ENCODE results near the gene MYOF.
A peak's percentile ranks its signal among the peaks of the same experiment; 100 is the strongest.
"Not testable (repeated sequence)": the region's sequence is repeated elsewhere in the genome, so short reads cannot be mapped to it uniquely, and the experiment has no call there.

MYOF gene

GRCh38 chr10:93288679-93289634, 193.2 kb downstream of the MYOF start:
- DNase-seq, result peak; percentile 14 to 52

- DNase-seq, result no peak
These were observed 194.4 kb downstream of the MYOF start for GRCh38 chr10:93287775-93288174.

GRCh38 chr10:93284246-93284645, 197.9 kb downstream of the MYOF start:
- DNase-seq, result not testable (repeated sequence)

GRCh38 chr10:93281367-93281720, 200.8 kb downstream of the MYOF start:
- DNase-seq, result no peak

- no peak for DNase-seq
These were observed 201.3 kb downstream of the MYOF start for GRCh38 chr10:93280699-93281366.

- no peak for DNase-seq
These were observed 201.9 kb downstream of the MYOF start for GRCh38 chr10:93280121-93280698.

GRCh38 chr10:93277360-93277759, 204.8 kb downstream of the MYOF start:
- no peak for DNase-seq

- no peak for DNase-seq
These were observed 207.7 kb downstream of the MYOF start for GRCh38 chr10:93274419-93274818.

- DNase-seq, result no peak
These were observed 209.1 kb downstream of the MYOF start for GRCh38 chr10:93272884-93273675.

GRCh38 chr10:93271347-93271746, 210.8 kb downstream of the MYOF start:
- no peak for DNase-seq

GRCh38 chr10:93269281-93269680, 212.9 kb downstream of the MYOF start:
- DNase-seq, result no peak

GRCh38 chr10:93268021-93268420, 214.1 kb downstream of the MYOF start:
- DNase-seq, result no peak

GRCh38 chr10:93267521-93267920, 214.6 kb downstream of the MYOF start:
- DNase-seq, result no peak

- no peak for DNase-seq
These were observed 215.3 kb downstream of the MYOF start for GRCh38 chr10:93266858-93267257.

GRCh38 chr10:93261961-93262610, 220.0 kb downstream of the MYOF start:
- no peak for DNase-seq

- DNase-seq, result no peak
These were observed 221.0 kb downstream of the MYOF start for GRCh38 chr10:93261089-93261488.

GRCh38 chr10:93259126-93259525, 223.0 kb downstream of the MYOF start:
- no peak for DNase-seq
